Ovary (tissue), 9 donors: ENCODE data around the gene HOXD9. TPM values are rescaled to one million over a fixed set of nuclear protein-coding genes. Genes with fewer than 3 reads are reported as not detected.

ENCODE experiments used
- DNase-seq, 5 donors: peaks; one replicate each; pipeline ENCODE4 v3.0.0-alpha.2; 2019 to 2020
- H3K27ac ChIP-seq, 2 donors: fragments of 200-600 bp; one replicate each; pipeline versions ENCODE4 v1.5.1 to v1.8.0; 2019 to 2022
- H3K27me3 ChIP-seq: fragments of 200-600 bp; one replicate; pipeline ENCODE4 v1.8.0; 2022
- H3K36me3 ChIP-seq: fragments of 200-600 bp; sonication (generic); one replicate; pipeline ENCODE4 v1.5.1; 2019
- H3K4me1 ChIP-seq: one replicate; pipeline ENCODE4 v1.8.1; 2013; ENCODE audit warnings: mild to moderate bottlenecking, moderate library complexity; ENCODE audit not compliant: insufficient read depth
- H3K4me3 ChIP-seq: fragments of 200-600 bp; sonication (generic); one replicate; pipeline ENCODE4 v1.5.1; 2017
- H3K9me3 ChIP-seq, 2 donors: fragments of 200-600 bp in 1 of 2; sonication (generic) in 1 of 2; one replicate each; pipeline versions ENCODE4 v1.5.1 to v1.8.1; 2013 to 2019; ENCODE audit warnings: mild to moderate bottlenecking in 1 of 2, moderate library complexity in 1 of 2
- CTCF ChIP-seq, 3 donors: fragments of 450-650 bp in 2 of 3; fragments of 200-600 bp in 1 of 3; IDR thresholded peaks; one replicate each; pipeline versions ENCODE4 v1.5.1 to v1.8.0; 2016 to 2022; ENCODE audit warnings: antibody characterized with exemption in 3 of 3, mild to moderate bottlenecking in 1 of 3
- EP300 ChIP-seq: sonication (generic); formaldehyde crosslinking; IDR thresholded peaks from one replicate; pipeline ENCODE4 v1.6.1; 2017; ENCODE audit warnings: antibody characterized with exemption
- POLR2A ChIP-seq: fragments of 450-650 bp; IDR thresholded peaks from one replicate; pipeline ENCODE4 v1.6.1; 2017; ENCODE audit warnings: antibody characterized with exemption, mild to moderate bottlenecking, moderate library complexity
- WGBS, 3 donors: extraction: QIAGEN DNeasy Blood & Tissue Kit in 1 of 3; methylation state at CpG; one replicate each; pipeline versions ENCODE4 v1.1.5 to v1.1.7; 2013 to 2017; 5-methylcytosine and 5-hydroxymethylcytosine counted together
- intact Hi-C, 4 donors: fragments of 100-400 bp; cut with DNase I; formaldehyde crosslinking; loops; one replicate each; pipeline versions ENCODE4 v1.11.0 to v1.15.1; 2022 to 2023
- polyA plus RNA-seq, 2 donors: library from polyadenylated mRNA; stranded (reverse); fragments of 200-250 nt in 1 of 2; fragments of 350-450 nt in 1 of 2; fragmentation: Illumina TruSeq in 1 of 2; extraction: RNeasy Lipid Tissue Mini Kit (QIAGEN cat#74804) in 1 of 2; gene quantifications; one replicate each; pipeline ENCODE4 v1.2.3, GENCODE V29; 2013 to 2014
- total RNA-seq, 7 donors: library from RNA; depleted of rRNA in 2 of 7; stranded (reverse); fragments of >200 nt in 2 of 7; fragmentation: NEBNext Ultra II Directional in 3 of 7; extraction: Animal tissue kit (Norgen Biotek cat#: 25700) in 3 of 7; gene quantifications; one replicate each; pipeline versions ENCODE4 v1.1.0 to v1.2.4, GENCODE V29; 2016 to 2023
- donor health status: DM: no; HTN: no; CAD: no; lungs with moderate emphysema.
- donor health status: DM: no; HTN: no; CAD: no.
- donor health status: Bipolar disorder and iron deficiency.
- donor health status: DM: yes; HTN: yes; CAD: no.
- donor health status: DM: no; HTN: no; CAD: no.
- donor health status: DM: yes; HTN: yes; CAD: no.

Gene HOXD9
- total and polyA plus RNA-seq, 9 donors: 9.7 to 20.6 (median 12.8) TPM

GRCh38 chr2:176106581-176107539, 15.7 kb upstream of the HOXD9 start, which contains the start of gene HOXD11:
HOXD11 (plus strand) TSS chr2:176107280; CDS start chr2:176107356, 76 bp downstream.
- intact Hi-C loops: loop anchor here in 1 of 4 donors (10.0 kb wide), 1 partner anchor 1772 kb away; the partner anchor contains the start of gene SP9
- TF ChIP-seq POLR2A: no peak
- no peak for TF ChIP-seq CTCF (IDR thresholded peaks at IDR 0.05)
- TF ChIP-seq EP300: no peak
- Histone ChIP-seq H3K4me3 (peak within 1 kb of the TSS; percentile 43), H3K36me3 (no peaks in the 10 kb centered on the region), H3K27me3 (peaks cover 1% of the 10 kb centered on the region), H3K27ac (no peak within 1 kb of the TSS), H3K9me3 (no peaks in the 10 kb centered on the region), H3K4me1 (peaks cover 5% of the 10 kb centered on the region)
- peak in 2 of 5 donors; percentile 36 to 53 for DNase-seq
- 3 to 6% (median 3%) methylated on average over 60 to 85 of the region's 85 CpGs for WGBS, 3 donors

- TF ChIP-seq CTCF (IDR thresholded peaks at IDR 0.05) (no peak), POLR2A (no peak), EP300 (no peak)
- WGBS, 3 donors: 2% methylated on average over 43 to 59 of the region's 59 CpGs
- Histone ChIP-seq H3K4me1 (peaks cover 5% of the 10 kb centered on the region), H3K4me3 (peak overlapping the region; percentile 36), H3K27me3 (peaks cover 6% of the 10 kb centered on the region), H3K9me3 (no peaks in the 10 kb centered on the region), H3K36me3 (no peaks in the 10 kb centered on the region), H3K27ac (no peak overlapping the region)
- DNase-seq: peak in 1 of 5 donors; percentile 24
- intact Hi-C loops: loop anchor here in 1 of 4 donors (10.0 kb wide), 1 partner anchor 1773 kb away; the partner anchor contains the start of gene SP9
Measured at GRCh38 chr2:176107731-176108181, 14.8 kb upstream of the HOXD9 start.

- DNase-seq: peak in 1 of 5 donors; percentile 9
- H3K4me3 ChIP-seq: peak overlapping the region; percentile 33
- TF ChIP-seq POLR2A (no peak), CTCF (IDR thresholded peaks at IDR 0.05) (no peak), EP300 (no peak)
- H3K36me3 ChIP-seq: no peaks in the 10 kb centered on the region
- peaks cover 5% of the 10 kb centered on the region for H3K4me1 ChIP-seq
- no peaks in the 10 kb centered on the region for H3K9me3 ChIP-seq
- no peak overlapping the region for H3K27ac ChIP-seq
- intact Hi-C loops: loop anchor here in 1 of 4 donors (10.0 kb wide), 1 partner anchor 1775 kb away; the partner anchor contains the start of gene SP9
- H3K27me3 ChIP-seq: peaks cover 6% of the 10 kb centered on the region
- 31 to 45% (median 32%) methylated on average over 26 of the region's 26 CpGs for WGBS, 3 donors
Measured at GRCh38 chr2:176109192-176109901, 13.2 kb upstream of the HOXD9 start.

- intact Hi-C loops: loop anchor here in 1 of 4 donors (10.0 kb wide), 1 partner anchor 1775 kb away; the partner anchor contains the start of gene SP9
- peaks cover 5% of the 10 kb centered on the region for H3K4me1 ChIP-seq
- no peaks in the 10 kb centered on the region for H3K36me3 ChIP-seq
- H3K4me3 ChIP-seq: peak overlapping the region; percentile 33
- 58 to 72% (median 63%) methylated on average over 4 of the region's 4 CpGs for WGBS, 3 donors
- H3K27ac ChIP-seq: no peak overlapping the region
- peaks cover 6% of the 10 kb centered on the region for H3K27me3 ChIP-seq
- TF ChIP-seq EP300: no peak
- TF ChIP-seq POLR2A: no peak
- no peak for TF ChIP-seq CTCF (IDR thresholded peaks at IDR 0.05)
- H3K9me3 ChIP-seq: no peaks in the 10 kb centered on the region
- no peak for DNase-seq
Measured at GRCh38 chr2:176109946-176110345, 12.6 kb upstream of the HOXD9 start.
